Progenitor cell of endocrine pancreas (in vitro differentiated cells): ENCODE measurements around the gene RPP30. TPM values are rescaled to one million over a fixed set of nuclear protein-coding genes. Genes with fewer than 3 reads are reported as not detected.
"Not testable (repeated sequence)": the region's sequence is repeated elsewhere in the genome, so short reads cannot be mapped to it uniquely, and the experiment has no call there.

Source experiments
- DNase-seq: peaks from one replicate; pipeline ENCODE4 v3.0.0; 2021; ENCODE audit warnings: low spot score; ENCODE audit not compliant: unreplicated experiment
- H3K27ac Mint-ChIP-seq: 2 replicates; pipeline ENCODE4 v1.8.0; 2021; ENCODE audit warnings: mild to moderate bottlenecking, moderate library complexity, mixed read lengths
- H3K27me3 Mint-ChIP-seq: 2 replicates; pipeline ENCODE4 v1.8.0; 2021; ENCODE audit warnings: mixed read lengths
- H3K36me3 Mint-ChIP-seq: 2 replicates; pipeline ENCODE4 v1.8.0; 2022; ENCODE audit warnings: mixed read lengths; ENCODE audit not compliant: insufficient read depth
- H3K4me1 Mint-ChIP-seq: 2 replicates; pipeline ENCODE4 v1.8.0; 2021; ENCODE audit warnings: low read depth, mixed read lengths
- H3K4me3 Mint-ChIP-seq: 2 replicates; pipeline ENCODE4 v1.8.0; 2021; ENCODE audit warnings: low read depth, mild to moderate bottlenecking, moderate library complexity, mixed read lengths
- H3K9me3 Mint-ChIP-seq: 2 replicates; pipeline ENCODE4 v1.8.0; 2021; ENCODE audit warnings: low read depth, mixed read lengths
- CTCF ChIP-seq: fragments of 200-600 bp; sonication (generic); IDR thresholded peaks from one replicate; pipeline ENCODE4 v1.5.0; 2021; ENCODE audit warnings: antibody characterized with exemption, mild to moderate bottlenecking; ENCODE audit not compliant: unreplicated experiment
- total RNA-seq: library from RNA; stranded (reverse); gene quantifications from 2 replicates; pipeline ENCODE4 v1.2.1, GENCODE V29; 2021

RPP30 gene
- total RNA-seq, 1 donor from 2014 or later = 53.5 TPM

- H3K27ac Mint-ChIP-seq = no peak overlapping the region
Observed at GRCh38 chr10:90866050-90866598, 5.7 kb upstream of the RPP30 start.

DNA sequence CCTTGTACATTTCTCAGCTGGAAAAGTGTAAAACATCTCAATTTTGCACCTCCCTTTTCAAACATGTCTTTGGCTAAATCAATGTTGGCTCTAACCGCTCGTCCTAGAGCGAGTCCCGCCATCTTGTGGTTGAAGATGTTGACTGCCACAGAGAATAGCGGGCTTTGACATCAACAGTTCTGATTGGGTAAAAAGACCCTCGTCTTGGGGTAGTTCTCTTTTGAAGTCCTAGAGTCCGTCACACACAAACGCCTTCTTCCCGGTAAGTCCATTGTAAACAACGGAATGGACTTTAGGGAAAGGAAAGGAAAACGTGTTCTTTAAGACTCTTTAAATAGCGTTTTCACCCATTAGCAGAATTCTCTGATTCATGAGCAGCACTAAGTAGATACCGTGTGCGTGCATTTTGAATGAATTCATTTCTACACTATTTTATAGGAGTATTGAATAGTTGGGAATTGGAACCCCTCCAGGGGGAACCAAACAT lies 452 bp upstream of the RPP30 start:
- peaks cover 1% of the 10 kb centered on the region for H3K36me3 Mint-ChIP-seq
- H3K27ac Mint-ChIP-seq = peak overlapping the region; percentile 96
- peak; percentile 59 for TF ChIP-seq CTCF
- H3K4me3 Mint-ChIP-seq = peak overlapping the region; percentile 92
- peaks cover 8% of the 10 kb centered on the region for H3K9me3 Mint-ChIP-seq
- DNase-seq = peak; percentile 14
- peaks cover 23% of the 10 kb centered on the region for H3K27me3 Mint-ChIP-seq
- peaks cover 12% of the 10 kb centered on the region for H3K4me1 Mint-ChIP-seq

More at GRCh38 chr10:90866050-90866598, 5.7 kb upstream of the RPP30 start:
- H3K4me1 Mint-ChIP-seq = no peaks in the 10 kb centered on the region
- peaks cover 58% of the 10 kb centered on the region for H3K27me3 Mint-ChIP-seq
- H3K36me3 Mint-ChIP-seq = peaks cover 1% of the 10 kb centered on the region
- no peak for TF ChIP-seq CTCF
- H3K9me3 Mint-ChIP-seq = peaks cover 8% of the 10 kb centered on the region
- no peak for DNase-seq
- H3K4me3 Mint-ChIP-seq = no peak overlapping the region

DNA sequence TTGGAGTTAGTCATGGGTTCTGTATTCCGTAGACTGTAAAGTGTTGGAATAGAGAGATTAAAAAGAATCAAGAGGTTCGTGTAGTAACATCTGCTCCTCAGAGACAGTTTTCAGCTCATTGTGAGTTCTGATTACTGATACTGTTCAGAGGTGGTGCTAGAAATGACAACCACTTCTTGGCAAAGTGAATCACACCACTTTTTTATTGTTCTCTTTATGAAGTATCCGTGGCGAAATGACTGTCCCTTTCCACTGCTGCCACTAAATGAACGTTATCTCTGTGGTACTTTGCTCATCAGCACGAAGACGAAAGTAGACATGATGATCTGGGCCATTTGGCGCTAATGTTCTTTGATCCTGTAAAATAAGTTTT lies 860 bp downstream of the RPP30 start:
- H3K36me3 Mint-ChIP-seq = peaks cover 2% of the 10 kb centered on the region

GRCh38 chr10:90879062-90879461 lies 7.3 kb downstream of the RPP30 start:
- Mint-ChIP-seq H3K4me3 (no peak overlapping the region), H3K4me1 (peaks cover 5% of the 10 kb centered on the region), H3K36me3 (peaks cover 10% of the 10 kb centered on the region), H3K27ac (no peak overlapping the region), H3K9me3 (no peaks in the 10 kb centered on the region), H3K27me3 (no peaks in the 10 kb centered on the region)
- no peak for TF ChIP-seq CTCF
- DNase-seq = no peak

More for the DNA sequence above, 860 bp downstream of the RPP30 start:
- TF ChIP-seq CTCF = no peak
- Mint-ChIP-seq H3K27me3 (peaks cover 12% of the 10 kb centered on the region), H3K9me3 (peaks cover 8% of the 10 kb centered on the region), H3K4me1 (peaks cover 12% of the 10 kb centered on the region), H3K4me3 (peak overlapping the region; percentile 92), H3K27ac (peak overlapping the region; percentile 96)
- DNase-seq = no peak

DNA sequence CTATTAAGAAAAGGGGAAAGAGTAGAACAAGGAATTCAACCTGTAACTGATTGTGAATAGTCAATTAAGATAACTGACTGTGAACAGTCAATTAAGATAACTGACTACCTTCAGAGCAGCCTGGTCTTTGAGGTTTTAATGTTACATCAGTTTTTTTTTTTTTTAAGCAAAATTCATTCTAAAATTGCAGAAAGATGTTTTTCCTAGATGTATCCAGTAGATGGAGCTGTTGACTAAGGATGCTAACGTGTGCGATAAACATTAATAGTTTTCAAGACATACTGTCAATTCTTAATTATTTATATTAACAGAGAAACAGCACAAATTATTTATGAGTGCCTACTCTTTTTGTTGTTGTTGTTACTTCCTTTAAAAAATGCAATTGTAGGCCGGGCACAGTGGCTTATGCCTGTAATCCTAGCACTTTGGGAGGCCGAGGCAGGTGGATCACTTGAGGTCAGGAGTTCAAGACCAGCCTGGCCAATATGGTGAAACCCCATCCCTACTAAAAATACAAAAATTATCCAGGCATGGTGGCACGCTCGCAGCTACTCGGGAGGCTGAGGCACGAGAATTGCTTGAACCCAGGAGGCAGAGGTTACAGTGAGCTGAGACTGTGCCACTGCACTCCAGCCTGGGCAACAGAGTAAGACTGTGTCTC lies 8.4 kb downstream of the RPP30 start:
- not testable (repeated sequence) for DNase-seq

More for the DNA sequence above, 8.4 kb downstream of the RPP30 start:
- H3K36me3 Mint-ChIP-seq, H3K4me1 Mint-ChIP-seq, H3K9me3 Mint-ChIP-seq, H3K4me3 Mint-ChIP-seq, H3K27me3 Mint-ChIP-seq, H3K27ac Mint-ChIP-seq: not testable (repeated sequence)
- peak; percentile 76 for TF ChIP-seq CTCF
